OCI-M2 (cell line): Measurements from ENCODE around the gene CCDC28A.

Experiments used
- DNase-seq: peaks from one replicate; lab custom pipeline; 2025; ENCODE audit not compliant: unreplicated experiment; lab: John Stamatoyannopoulos, UW

The CCDC28A gene

DNA sequence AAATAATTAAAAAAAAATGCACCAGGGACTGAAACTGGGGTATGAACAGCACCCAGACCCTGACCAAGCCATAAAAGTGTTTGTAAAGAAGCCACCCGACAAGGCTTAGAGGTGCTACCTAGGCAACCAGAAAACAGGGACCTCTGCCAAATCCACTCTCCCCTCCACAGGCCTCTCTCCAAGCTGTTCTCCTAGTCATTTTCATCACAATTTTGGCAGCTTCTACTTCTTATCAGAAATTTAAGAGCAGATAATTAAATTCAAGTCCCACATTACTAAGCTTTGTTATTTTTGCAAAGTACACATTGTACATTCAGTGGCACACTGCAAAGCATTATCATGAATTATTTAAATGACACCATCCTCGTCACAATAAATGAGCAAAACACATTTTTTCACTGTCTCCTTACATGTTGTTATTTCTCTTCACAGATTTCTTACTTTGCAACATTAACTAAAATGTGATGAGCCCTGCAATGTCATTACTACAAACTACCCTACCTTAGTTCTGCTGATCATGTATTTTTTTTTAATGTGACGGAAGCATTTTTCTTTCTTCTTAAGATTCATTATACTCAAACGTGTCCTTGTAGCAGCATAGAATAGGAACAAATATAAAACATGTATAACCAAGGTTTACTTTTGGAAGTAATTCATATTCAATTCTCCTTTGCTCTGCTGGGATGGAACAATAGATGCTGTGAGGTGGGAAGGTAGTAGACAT is 60.4 kb downstream of the CCDC28A start:
- no peak for DNase-seq

DNA sequence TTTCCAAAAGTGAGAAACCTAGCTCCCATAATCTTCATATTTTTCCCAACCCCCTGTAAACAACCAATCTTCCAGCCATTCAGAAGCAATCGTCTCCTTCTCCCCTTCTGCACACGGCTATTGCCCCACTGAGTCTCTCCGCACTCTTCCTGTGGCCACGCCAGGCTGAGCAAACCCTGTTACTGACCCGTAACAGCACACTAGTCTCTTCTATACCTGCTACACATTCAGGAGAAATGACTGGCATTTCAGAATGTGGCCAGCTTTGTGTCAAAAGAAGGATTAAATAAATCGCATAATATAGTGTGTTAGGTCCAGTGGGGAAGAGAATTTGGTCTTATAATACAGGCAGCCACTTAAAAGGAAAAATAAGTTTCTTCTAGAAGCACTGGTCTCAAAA is 63.7 kb downstream of the CCDC28A start:
- no peak for DNase-seq
